Breast epithelium (tissue), 3 donors: ENCODE data around the gene FIBCD1.

ENCODE experiments used
- CTCF ChIP-seq, 3 donors: fragments of 450-650 bp; IDR thresholded peaks; one replicate each; pipeline ENCODE4 v1.5.1; 2016 to 2017; ENCODE audit warnings: antibody characterized with exemption in 3 of 3, mild to moderate bottlenecking in 3 of 3, moderate library complexity in 3 of 3
- POLR2A ChIP-seq: fragments of 450-650 bp; IDR thresholded peaks from one replicate; pipeline ENCODE4 v1.6.1; 2016; ENCODE audit warnings: antibody characterized with exemption, mild to moderate bottlenecking, moderate library complexity
- POLR2AphosphoS5 ChIP-seq, 3 donors: sonication (generic); formaldehyde crosslinking; IDR thresholded peaks; one replicate each; pipeline ENCODE4 v1.6.1; 2017; ENCODE audit warnings: antibody characterized with exemption in 3 of 3

GRCh38 chr9:130868230-130868629 lies 70.8 kb downstream of the FIBCD1 start:
- TF ChIP-seq POLR2A (no peak), CTCF (IDR thresholded peaks at IDR 0.05) (no peak), POLR2AphosphoS5 (IDR thresholded peaks at IDR 0.05) (no peak)
